C4-2B (cell line): ENCODE measurements around the gene ZNF516.

ENCODE experiments used
- H3K27ac ChIP-seq: fragments of 450-650 bp; 2 replicates; pipeline ENCODE4 v1.5.1; 2017
- ZFX ChIP-seq: fragments of 450-650 bp; IDR thresholded peaks from 2 replicates; pipeline ENCODE4 v1.6.1; 2017
- TF ChIP-seq, protein P1 (sequence below): fragments of 450-650 bp; conservative IDR thresholded peaks from 2 replicates; pipeline ENCODE4 v1.5.1; 2017; ENCODE audit warnings: mild to moderate bottlenecking

The ZNF516 gene

DNA sequence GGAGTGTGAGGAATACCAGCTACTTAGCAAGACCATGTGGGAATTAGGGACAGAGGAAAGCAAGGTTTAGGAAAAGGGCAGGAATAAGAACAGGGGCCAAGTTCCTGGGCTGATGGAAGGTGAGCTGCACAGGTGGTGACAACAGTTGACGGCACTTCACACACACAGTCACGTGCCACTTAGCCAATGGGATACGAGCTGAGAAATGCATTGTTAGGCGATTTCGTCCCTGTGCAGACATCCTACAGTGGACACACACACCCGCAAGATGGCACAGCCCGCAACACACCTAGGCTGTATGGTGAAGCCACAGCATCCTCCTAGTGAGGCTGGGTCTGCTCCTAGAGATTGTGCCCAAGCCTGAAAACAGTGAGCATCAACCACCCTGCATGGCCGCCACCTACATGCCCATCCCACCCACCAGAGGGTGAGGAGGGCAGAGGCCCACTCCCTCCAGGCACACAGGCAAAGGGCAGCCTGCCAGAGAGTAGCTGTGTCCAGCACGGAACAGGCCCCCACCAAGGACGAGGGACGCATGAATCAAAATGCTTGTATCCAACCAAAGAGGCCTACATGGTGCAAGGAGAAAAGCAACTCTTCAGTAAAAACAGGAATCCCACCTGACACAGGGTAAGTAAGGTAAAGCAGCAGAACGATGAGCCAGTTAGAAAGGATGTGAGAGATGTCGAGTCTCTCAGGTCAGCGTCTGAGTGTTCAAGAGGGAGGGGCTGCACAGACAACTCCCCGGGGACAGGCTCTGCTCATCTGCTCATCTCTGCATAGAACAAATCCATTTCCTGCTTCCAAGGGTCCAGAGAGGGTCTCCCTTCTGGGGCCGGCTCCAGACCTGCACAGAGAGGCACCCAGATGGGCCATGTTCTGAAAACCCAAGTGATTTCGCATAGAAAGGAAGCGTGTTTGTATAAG is 51.3 kb downstream of the ZNF516 start:
- TF ChIP-seq, protein P1, sequence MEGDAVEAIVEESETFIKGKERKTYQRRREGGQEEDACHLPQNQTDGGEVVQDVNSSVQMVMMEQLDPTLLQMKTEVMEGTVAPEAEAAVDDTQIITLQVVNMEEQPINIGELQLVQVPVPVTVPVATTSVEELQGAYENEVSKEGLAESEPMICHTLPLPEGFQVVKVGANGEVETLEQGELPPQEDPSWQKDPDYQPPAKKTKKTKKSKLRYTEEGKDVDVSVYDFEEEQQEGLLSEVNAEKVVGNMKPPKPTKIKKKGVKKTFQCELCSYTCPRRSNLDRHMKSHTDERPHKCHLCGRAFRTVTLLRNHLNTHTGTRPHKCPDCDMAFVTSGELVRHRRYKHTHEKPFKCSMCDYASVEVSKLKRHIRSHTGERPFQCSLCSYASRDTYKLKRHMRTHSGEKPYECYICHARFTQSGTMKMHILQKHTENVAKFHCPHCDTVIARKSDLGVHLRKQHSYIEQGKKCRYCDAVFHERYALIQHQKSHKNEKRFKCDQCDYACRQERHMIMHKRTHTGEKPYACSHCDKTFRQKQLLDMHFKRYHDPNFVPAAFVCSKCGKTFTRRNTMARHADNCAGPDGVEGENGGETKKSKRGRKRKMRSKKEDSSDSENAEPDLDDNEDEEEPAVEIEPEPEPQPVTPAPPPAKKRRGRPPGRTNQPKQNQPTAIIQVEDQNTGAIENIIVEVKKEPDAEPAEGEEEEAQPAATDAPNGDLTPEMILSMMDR = no peak
- no peak for TF ChIP-seq ZFX
- H3K27ac ChIP-seq = no peak overlapping the region

DNA sequence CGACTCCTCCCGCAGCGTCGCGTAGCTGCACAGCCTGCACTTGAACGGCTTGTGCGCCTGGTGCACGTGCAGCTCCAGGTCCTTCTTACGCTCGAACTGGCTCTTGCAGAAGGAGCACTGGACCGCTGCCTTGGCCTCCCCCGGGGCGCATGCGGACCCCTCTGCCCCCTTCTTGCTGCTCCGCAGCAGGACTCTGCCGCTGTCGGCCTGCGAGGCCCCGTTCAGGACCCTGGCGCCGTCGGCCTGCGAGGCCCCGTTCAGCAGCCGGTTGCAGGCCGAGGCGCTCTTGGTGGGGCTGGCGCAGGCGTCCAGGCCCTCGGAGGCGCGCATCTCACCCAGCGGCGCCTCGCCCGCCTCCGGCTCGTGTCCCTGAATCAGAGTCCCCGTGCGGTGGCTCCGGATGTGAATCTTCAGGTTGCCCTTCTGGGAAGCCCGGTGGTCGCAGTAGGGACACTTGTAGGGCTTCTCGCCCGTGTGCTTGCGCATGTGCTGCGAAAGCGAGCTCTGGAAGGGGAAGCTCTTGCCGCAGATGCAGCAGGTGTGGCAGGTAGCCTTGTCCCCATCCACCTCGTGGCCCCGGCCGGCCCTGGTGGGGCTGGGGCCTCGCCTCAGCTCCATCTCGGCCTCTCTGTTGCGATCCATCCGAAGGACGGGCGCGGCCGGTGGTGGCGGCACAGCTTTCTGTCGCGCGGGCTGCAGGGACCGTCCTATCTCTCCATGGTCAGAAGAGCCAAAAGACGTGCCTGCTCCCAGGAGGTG is 52.5 kb downstream of the ZNF516 start:
- no peak overlapping the region for H3K27ac ChIP-seq
- TF ChIP-seq, protein P1 = peak; percentile 45
- no peak for TF ChIP-seq ZFX

DNA sequence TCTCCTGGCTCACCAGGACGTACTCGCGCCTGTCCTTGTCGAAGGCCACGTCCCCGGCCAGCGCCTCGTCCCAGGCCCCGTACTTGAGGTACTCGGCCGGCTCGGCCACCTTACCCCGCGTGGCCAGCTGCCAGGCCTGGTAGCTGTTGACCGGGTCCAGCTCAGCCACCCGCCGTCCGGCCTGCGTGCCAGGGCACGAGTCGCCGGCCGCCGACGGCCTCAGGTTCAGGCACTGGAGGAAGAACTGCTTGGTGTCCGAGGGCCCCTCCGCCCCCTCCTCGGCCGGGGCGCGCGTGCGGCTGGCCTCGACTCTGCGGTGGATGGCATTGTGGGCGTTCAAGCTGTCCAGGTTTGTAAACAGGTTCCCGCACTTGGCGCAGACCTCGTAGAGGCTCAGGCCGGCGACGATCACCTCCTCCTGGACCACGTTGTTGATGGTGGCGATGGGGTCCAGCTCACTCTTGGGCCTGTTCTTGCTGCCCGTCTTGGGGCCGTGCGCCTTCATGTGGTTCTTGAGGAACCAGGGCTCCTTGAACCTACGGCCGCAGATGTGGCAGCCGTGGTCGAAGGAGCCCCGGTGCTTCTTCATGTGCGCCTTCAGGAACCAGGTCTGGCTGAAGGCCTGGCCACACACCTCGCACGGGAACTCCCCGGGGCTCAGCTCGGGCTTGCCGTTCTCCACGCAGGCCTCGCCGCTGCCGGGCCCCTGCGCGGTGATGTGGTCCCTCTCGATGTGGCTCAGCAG is 53.2 kb downstream of the ZNF516 start:
- no peak overlapping the region for H3K27ac ChIP-seq
- no peak for TF ChIP-seq ZFX
- TF ChIP-seq, protein P1 = no peak

DNA sequence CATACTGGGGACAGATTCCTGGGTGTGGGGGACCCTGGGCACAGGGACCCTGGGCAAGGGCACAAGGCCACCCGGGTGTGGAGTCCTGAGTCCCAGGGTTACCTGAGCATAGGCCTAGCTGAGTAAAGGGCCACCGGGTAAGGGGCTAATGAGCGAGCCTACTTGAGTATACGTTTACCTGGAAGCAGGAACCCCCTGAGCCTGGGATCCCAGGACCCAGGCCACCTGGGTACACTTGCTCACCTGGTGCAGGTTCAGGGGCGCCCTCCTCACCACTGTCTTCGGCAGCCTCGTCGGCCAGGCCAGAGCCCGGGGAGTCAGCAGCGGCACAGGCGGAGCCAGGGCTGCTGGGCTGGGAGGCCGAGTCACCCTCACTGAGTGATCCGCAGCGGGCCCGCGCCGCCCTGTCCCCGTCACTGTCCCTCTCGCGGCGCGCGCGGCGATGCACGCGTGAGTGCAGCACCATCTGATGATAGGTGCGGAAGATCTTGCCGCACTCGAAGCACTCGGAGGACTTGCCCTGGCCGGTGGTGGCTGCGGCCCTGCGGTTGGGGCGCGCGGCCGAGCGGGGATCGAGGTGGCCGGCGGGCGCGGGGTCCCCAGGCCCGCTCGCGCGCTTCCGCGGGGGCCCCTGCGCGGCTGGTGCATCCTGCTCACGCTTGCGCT is 53.9 kb downstream of the ZNF516 start:
- no peak overlapping the region for H3K27ac ChIP-seq
- TF ChIP-seq, protein P1 = no peak
- TF ChIP-seq ZFX = no peak

DNA sequence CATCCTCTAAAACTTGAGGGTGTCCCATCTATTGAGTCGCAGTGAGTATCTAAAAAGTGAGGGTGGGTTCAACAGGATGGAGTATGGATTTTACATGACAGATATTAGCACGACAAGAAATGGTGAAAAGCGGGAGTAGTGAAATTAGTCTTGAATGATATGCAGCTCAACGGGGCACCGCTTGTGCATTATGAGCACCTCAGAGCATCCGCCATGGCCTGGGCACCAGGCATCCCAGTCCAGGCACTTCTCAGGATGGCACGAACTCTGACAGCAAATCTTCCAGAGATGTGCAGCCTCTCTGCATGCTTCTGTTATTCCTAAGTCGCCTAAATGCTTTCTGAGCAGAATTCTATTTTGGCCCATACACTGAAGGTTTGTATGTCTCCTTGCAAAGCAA is 57.1 kb downstream of the ZNF516 start:
- TF ChIP-seq ZFX = no peak
- TF ChIP-seq, protein P1 = no peak
- H3K27ac ChIP-seq = no peak overlapping the region

DNA sequence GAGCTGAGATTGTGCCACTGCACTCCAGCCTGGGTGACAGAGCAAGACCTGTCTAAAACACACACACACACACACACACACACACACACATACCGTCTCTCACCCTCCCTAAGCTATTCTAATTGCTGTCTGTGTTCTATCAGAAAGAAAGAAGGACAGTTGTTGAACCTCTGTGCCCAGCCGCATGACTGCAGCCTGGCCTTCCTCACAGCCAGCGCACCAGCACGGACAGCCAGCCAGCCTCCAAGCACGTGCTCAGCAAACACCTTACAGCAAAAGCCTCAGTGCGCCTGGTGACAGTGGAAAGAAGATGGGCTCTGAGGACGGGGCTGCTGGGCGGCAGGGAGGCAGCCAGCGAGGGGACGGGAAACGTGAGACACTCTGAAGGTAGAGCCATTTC is 58.0 kb downstream of the ZNF516 start:
- H3K27ac ChIP-seq = no peak overlapping the region
- TF ChIP-seq ZFX = no peak
- TF ChIP-seq, protein P1 = no peak
